NCI-H1694 (cell line): ENCODE measurements around the gene ZBED4.

ENCODE experiments used
- DNase-seq: peaks from one replicate; lab custom pipeline; 2025; lab: John Stamatoyannopoulos, UW

Gene ZBED4

GRCh38 chr22:49936018-49936972 is 82.7 kb downstream of the ZBED4 start:
- DNase-seq, result peak; percentile 81

- peak; percentile 66 for DNase-seq
Observed at GRCh38 chr22:49936973-49937757, 83.5 kb downstream of the ZBED4 start.

- DNase-seq, result no peak
Observed at GRCh38 chr22:49937758-49938564, 84.3 kb downstream of the ZBED4 start.

GRCh38 chr22:49938565-49939136 is 85.0 kb downstream of the ZBED4 start:
- no peak for DNase-seq
